Umbilical cord (tissue), 2 donors: ENCODE data around the gene B3GNT7. TPM values are rescaled to one million over a fixed set of nuclear protein-coding genes. Genes with fewer than 3 reads are reported as not detected.
"Not testable (repeated sequence)": the region's sequence is repeated elsewhere in the genome, so short reads cannot be mapped to it uniquely, and the experiment has no call there.

Experiments used
- DNase-seq: peaks from one replicate; pipeline ENCODE4 v3.0.0-alpha.2; 2015; ENCODE audit warnings: low spot score
- total RNA-seq: library from RNA; depleted of rRNA; stranded (reverse); fragments of >200 nt; gene quantifications from one replicate; pipeline ENCODE4 v1.2.3, GENCODE V29; 2014; ENCODE audit warnings: low replicate concordance; ENCODE audit not compliant: insufficient read depth

The B3GNT7 gene
- total RNA-seq, 1 donor from 2014 or later = 3.9 TPM

- no peak for DNase-seq
Measured at GRCh38 chr2:231425811-231426703, 30.5 kb downstream of the B3GNT7 start.

DNA sequence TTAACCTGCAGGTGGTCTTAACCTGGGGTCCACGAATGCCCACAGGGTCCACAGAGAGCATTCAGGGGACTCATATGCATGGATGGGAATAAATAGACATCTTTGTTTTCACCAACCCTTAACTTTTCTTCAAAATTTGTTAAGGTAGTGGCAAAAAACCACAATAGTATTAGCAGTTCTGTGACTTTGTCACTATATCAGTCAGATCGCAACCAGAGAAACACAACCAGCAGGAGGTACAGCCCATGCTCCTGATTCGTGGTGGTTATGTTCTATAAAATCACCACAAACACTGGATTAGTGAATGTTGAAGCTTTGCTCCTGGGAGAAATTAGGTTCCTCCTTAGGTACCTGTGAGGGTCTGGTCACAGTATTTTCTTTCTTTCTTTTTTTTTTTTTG, 31.6 kb downstream of the B3GNT7 start:
- DNase-seq = no peak

DNA sequence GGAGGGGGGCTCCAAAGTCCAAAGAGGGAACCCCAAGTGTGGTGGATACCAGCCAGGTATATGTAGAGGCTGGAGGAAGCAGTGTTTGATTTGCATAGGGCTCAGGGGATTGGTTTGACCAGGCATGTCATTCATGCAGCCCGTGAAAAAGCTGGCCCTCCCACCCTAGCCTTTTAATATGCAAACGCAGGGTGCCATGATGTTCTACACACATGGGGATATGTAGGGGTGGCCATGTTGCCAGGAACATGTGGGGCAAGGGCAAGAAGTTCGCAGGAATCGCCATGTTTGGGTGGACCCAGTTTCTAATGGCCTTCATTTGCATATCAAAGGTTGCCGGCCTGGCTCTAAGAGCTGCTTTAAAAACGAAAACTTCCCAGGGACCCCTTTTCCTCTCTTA, 33.6 kb downstream of the B3GNT7 start:
- DNase-seq = no peak

DNA sequence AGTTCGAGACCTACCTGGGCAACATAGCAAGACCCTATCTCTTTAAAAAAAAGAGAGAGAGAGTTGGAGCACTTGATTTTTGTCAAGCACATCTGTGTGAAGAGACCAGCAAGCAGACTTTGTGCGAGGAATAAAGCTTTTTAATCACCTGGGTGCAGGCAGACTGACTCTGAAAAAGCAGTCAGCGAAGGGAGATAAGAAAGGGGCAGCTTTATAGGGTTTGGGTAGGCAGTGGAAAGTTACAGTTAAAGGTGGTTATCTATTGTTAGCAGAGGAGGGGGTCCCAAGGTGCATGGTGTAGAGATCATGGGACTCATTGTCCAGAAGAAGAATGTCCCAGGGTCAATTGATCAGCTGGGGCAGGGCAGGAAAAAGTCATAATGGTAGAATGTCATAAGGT, 34.4 kb downstream of the B3GNT7 start:
- DNase-seq = no peak

GRCh38 chr2:231430437-231430836, 34.9 kb downstream of the B3GNT7 start:
- not testable (repeated sequence) for DNase-seq

- DNase-seq = no peak
Measured at GRCh38 chr2:231431606-231432005, 36.1 kb downstream of the B3GNT7 start.

DNA sequence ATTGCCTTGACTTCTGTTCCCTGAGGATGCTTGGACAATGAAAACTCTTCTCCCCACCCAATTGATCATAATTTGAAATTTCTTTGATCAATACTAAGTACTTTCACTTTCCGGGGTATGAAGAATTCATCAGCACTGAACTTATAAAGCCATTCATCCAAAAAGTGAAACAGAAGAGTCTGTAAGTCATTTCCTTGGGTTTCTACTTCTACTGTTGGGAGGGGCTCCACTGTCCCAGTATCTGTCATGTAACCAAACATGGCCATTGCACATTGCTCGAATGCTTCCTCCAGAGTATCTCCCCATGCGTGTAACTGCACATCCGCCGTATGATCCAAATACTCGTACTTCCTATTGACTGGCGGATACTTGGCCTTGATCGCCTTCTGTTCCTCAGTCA, 38.5 kb downstream of the B3GNT7 start:
- DNase-seq = no peak

DNA sequence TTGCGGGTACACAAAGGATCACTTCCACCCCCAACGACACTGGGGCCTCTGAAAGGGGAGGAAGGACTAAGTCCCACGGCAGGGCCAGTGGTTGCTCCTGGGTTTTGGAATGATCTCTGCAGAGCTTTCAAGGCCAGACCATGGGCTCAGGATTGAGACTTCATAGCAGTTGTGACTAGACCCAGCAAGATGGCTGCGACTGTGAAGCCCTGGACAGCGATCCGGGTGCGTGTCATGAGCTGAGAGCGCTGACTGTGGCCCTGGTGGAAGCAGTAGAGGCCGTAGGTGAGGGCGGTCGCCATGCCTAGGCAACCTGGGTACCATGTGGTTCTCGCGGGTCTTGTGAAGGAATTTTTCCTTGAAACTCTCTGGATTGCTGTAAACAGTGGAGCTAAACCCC, 41.4 kb downstream of the B3GNT7 start:
- DNase-seq = no peak

DNA sequence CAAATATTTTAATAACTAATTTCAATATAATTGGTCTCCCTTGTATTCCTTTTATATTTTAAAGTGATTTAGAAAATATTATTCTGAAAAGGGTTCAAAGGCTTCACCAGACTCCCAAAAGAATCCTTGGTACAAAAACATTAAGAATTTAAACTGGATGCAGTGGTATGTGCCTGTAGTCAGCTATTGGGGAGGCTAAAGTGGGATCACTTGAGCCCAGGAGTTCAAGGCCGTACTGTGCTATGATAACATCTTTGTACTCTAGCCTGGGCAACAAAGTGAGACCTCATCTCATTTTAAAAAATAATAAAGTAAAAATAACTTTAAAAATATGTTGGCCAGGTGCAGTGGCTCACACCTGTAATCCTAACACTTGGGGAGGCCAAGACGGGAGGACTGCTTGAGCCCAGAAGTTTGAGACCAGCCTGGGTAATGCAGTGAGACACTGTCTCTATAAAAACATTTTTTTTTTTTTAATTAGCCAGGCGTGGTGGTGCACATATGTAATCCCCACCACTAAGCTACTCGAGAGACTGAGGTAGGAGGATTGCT, 54.1 kb downstream of the B3GNT7 start:
- no peak for DNase-seq

GRCh38 chr2:231450548-231450989, 55.1 kb downstream of the B3GNT7 start:
- no peak for DNase-seq

Other genes starting within 250 kb of the B3GNT7 start
- 25.8 TPM for gene ARMC9, start 197.1 kb upstream of the B3GNT7 start, total RNA-seq
- 117 TPM for gene NCL, start 68.8 kb downstream of the B3GNT7 start, total RNA-seq
- gene NMUR1, start 134.7 kb downstream of the B3GNT7 start, total RNA-seq = 1.7 TPM
- gene TEX44, start 197.2 kb downstream of the B3GNT7 start, total RNA-seq = 0.48 TPM